HepG2 (cell line): ENCODE measurements around the gene CDK3. TPM values are rescaled to one million over a fixed set of nuclear protein-coding genes. Genes with fewer than 3 reads are reported as not detected.
A peak's percentile ranks its signal among the peaks of the same experiment; 100 is the strongest.

ENCODE experiments used
- CBX5 ChIP-seq: sonication (generic); formaldehyde crosslinking; IDR thresholded peaks from 2 replicates; pipeline ENCODE4 v1.4.0; 2020; ENCODE audit warnings: missing genetic modification reagents, borderline replicate concordance
- EP300 ChIP-seq, 3 experiments: sonication (generic) in 1 of 3; formaldehyde crosslinking in 1 of 3; IDR thresholded peaks; 2 replicates each; pipeline versions ENCODE4 v1.5.1 to v1.6.1; 2011 to 2020; ENCODE audit warnings: low read depth in 2 of 3, low read length in 2 of 3, borderline replicate concordance in 1 of 3, improper control_type of control experiment in 1 of 3, mild to moderate bottlenecking in 1 of 3, missing genetic modification reagents in 1 of 3, moderate library complexity in 1 of 3
- HMG20A ChIP-seq: IDR thresholded peaks from 2 replicates; pipeline ENCODE4 v1.6.1; 2016; ENCODE audit warnings: borderline replicate concordance
- PHF8 ChIP-seq: sonication (generic); formaldehyde crosslinking; IDR thresholded peaks from 2 replicates; pipeline ENCODE4 v1.5.0; 2020; ENCODE audit warnings: missing genetic modification reagents
- RFX1 ChIP-seq: fragments of 450-650 bp; IDR thresholded peaks from 2 replicates; pipeline ENCODE4 v1.6.1; 2017
- SAP130 ChIP-seq: IDR thresholded peaks from 2 replicates; pipeline ENCODE4 v1.6.1; 2016; ENCODE audit warnings: low read depth
- SMAD9 ChIP-seq: sonication (generic); formaldehyde crosslinking; IDR thresholded peaks from 2 replicates; pipeline ENCODE4 v1.5.1; 2020; ENCODE audit warnings: mild to moderate bottlenecking, missing genetic modification reagents
- TGIF2 ChIP-seq: IDR thresholded peaks from 2 replicates; pipeline ENCODE4 v1.6.1; 2016; ENCODE audit warnings: control low read depth, missing compliant biosample characterization
- ZBTB20 ChIP-seq: sonication (generic); formaldehyde crosslinking; IDR thresholded peaks from 2 replicates; pipeline ENCODE4 v1.8.1; 2023; ENCODE audit warnings: missing genetic modification reagents, low read depth, mild to moderate bottlenecking, borderline replicate concordance
- ZBTB7A ChIP-seq: sonication (generic); formaldehyde crosslinking; IDR thresholded peaks from 2 replicates; pipeline ENCODE4 v1.8.0; 2022; ENCODE audit warnings: mild to moderate bottlenecking, missing genetic modification reagents
- ZFP36 ChIP-seq: fragments of 150-350 bp; IDR thresholded peaks from 2 replicates; pipeline ENCODE4 v1.6.1; 2018; ENCODE audit warnings: borderline replicate concordance, low read length, low read depth; ENCODE audit not compliant: partially characterized antibody
- ZNF333 ChIP-seq: sonication (generic); formaldehyde crosslinking; IDR thresholded peaks from 2 replicates; pipeline ENCODE4 v1.4.0; 2020; ENCODE audit warnings: mild to moderate bottlenecking, missing genetic modification reagents, borderline replicate concordance
- ZNF430 ChIP-seq: sonication (generic); formaldehyde crosslinking; IDR thresholded peaks from 2 replicates; pipeline ENCODE4 v1.9.0; 2021; ENCODE audit warnings: mild to moderate bottlenecking, missing genetic modification reagents
- ZNF569 ChIP-seq: sonication (generic); formaldehyde crosslinking; IDR thresholded peaks from 2 replicates; pipeline ENCODE4 v1.5.0; 2020; ENCODE audit warnings: mild to moderate bottlenecking, missing genetic modification reagents, moderate library complexity, borderline replicate concordance
- ZNF670 ChIP-seq: sonication (generic); formaldehyde crosslinking; IDR thresholded peaks from 2 replicates; pipeline ENCODE4 v1.8.0; 2022; ENCODE audit warnings: mild to moderate bottlenecking, missing genetic modification reagents, borderline replicate concordance
- ZSCAN31 ChIP-seq: sonication (generic); formaldehyde crosslinking; IDR thresholded peaks from 2 replicates; pipeline ENCODE4 v1.5.0; 2020; ENCODE audit warnings: low read depth, mild to moderate bottlenecking, missing genetic modification reagents
- polyA plus RNA-seq, 8 experiments: library from polyadenylated mRNA; depleted of rRNA in 3 of 8; stranded (reverse) in 7 of 8; unstranded in 1 of 8; fragments of >200 nt; fragmentation: Illumina TruSeq in 4 of 8; extraction: Trizol in 4 of 8; gene quantifications; 2 replicates each; pipeline versions ENCODE4 v1.2.1 to v1.2.3, GENCODE V29; 2011 to 2016; ENCODE audit warnings: low read depth in 4 of 8, missing spikeins in 1 of 8, mixed read lengths in 1 of 8; ENCODE audit not compliant: insufficient read depth in 1 of 8
- total RNA-seq, 5 experiments: library from RNA; depleted of rRNA; stranded (reverse); fragments of >200 nt; fragmentation: Illumina TruSeq; extraction: Trizol; gene quantifications; 2 replicates each; pipeline ENCODE4 v1.2.3, GENCODE V29; 2016; ENCODE audit warnings: low read depth in 1 of 5
- TF ChIP-seq, protein P1 (sequence below): sonication (generic); formaldehyde crosslinking; IDR thresholded peaks from 2 replicates; pipeline ENCODE4 v1.4.0; 2020; ENCODE audit warnings: missing genetic modification reagents
- TF ChIP-seq, protein P2 (sequence below): sonication (generic); formaldehyde crosslinking; IDR thresholded peaks from 2 replicates; pipeline ENCODE4 v1.4.0; 2020; ENCODE audit warnings: missing genetic modification reagents, borderline replicate concordance
- TF ChIP-seq, protein P3 (sequence below): sonication (generic); formaldehyde crosslinking; IDR thresholded peaks from 2 replicates; pipeline ENCODE4 v1.5.1; 2020; ENCODE audit warnings: missing genetic modification reagents, mild to moderate bottlenecking, borderline replicate concordance
- TF ChIP-seq, protein P4 (sequence below): sonication (generic); formaldehyde crosslinking; IDR thresholded peaks from 2 replicates; pipeline ENCODE4 v1.5.0; 2020; ENCODE audit warnings: missing genetic modification reagents

The CDK3 gene
- total and polyA plus RNA-seq, 2 of the 13 experiments (the other 11 are each of a cell fraction or from before 2014, with no cell fraction given), result 5.8 to 11.4 TPM

DNA sequence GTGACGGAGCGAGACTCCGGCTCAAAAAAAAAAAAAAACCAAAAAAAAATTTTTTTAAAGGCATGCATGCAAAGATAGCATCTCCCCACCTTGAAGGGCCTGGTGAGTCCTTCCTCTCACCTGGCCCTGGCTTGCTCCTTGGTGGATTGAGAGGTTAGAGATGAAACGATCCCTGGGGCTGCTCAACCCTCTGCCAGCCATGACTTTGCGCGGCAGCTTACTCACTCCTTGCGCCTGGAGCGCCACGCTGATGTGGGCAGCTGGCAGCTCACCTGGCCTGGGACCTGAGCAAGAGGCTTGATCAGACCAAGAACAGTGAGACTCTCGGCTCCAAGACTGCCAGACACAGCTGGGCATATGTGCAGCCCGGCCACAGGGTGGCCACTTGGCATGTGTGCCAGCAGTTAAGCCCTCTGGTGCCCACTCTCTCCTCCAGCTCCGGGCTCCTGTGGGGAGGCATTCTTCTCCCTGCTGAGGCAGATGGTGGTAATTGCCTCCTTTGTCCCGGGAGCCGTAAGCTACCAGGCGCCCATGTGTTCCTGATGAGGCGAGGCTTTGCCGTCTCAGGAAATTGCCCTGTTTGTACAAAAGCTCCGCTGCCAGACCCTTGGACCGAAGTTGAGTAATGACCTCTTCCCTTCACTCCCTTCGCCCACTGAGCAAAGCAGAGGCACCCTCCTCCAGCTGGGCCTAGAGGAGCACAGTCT is 31.6 kb downstream of the CDK3 start (continued):
- peak in 1 of 2 experiments; percentile 55; a peak in 1 of 4 replicates for TF ChIP-seq EP300 (IDR thresholded peaks at IDR 0.05; ENCODE audit: low read depth in 2 of 2, low read length in 2 of 2)
- 0 out of 2 replicates have a peak, but pooled peaks have one; percentile 61 for TF ChIP-seq EP300 (CRISPR knock-in tag; IDR thresholded peaks at IDR 0.05; ENCODE audit: borderline replicate concordance)
- peak; percentile 67 for TF ChIP-seq HMG20A (CRISPR knock-in tag)
- TF ChIP-seq ZBTB20 (CRISPR knock-in tag), result no peak
- TF ChIP-seq ZNF333 (CRISPR knock-in tag), result no peak
- peak; percentile 42 for TF ChIP-seq PHF8
- peak; percentile 58; the same call in 1 of the 2 replicates for TF ChIP-seq SAP130 (CRISPR knock-in tag)
- TF ChIP-seq, protein P1, sequence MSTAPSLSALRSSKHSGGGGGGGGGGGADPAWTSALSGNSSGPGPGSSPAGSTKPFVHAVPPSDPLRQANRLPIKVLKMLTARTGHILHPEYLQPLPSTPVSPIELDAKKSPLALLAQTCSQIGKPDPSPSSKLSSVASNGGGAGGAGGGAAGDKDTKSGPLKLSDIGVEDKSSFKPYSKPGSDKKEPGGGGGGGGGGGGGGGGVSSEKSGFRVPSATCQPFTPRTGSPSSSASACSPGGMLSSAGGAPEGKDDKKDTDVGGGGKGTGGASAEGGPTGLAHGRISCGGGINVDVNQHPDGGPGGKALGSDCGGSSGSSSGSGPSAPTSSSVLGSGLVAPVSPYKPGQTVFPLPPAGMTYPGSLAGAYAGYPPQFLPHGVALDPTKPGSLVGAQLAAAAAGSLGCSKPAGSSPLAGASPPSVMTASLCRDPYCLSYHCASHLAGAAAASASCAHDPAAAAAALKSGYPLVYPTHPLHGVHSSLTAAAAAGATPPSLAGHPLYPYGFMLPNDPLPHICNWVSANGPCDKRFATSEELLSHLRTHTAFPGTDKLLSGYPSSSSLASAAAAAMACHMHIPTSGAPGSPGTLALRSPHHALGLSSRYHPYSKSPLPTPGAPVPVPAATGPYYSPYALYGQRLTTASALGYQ (CRISPR knock-in tag), result 0 out of 2 replicates have a peak, but pooled peaks have one; percentile 40
- TF ChIP-seq, protein P2, sequence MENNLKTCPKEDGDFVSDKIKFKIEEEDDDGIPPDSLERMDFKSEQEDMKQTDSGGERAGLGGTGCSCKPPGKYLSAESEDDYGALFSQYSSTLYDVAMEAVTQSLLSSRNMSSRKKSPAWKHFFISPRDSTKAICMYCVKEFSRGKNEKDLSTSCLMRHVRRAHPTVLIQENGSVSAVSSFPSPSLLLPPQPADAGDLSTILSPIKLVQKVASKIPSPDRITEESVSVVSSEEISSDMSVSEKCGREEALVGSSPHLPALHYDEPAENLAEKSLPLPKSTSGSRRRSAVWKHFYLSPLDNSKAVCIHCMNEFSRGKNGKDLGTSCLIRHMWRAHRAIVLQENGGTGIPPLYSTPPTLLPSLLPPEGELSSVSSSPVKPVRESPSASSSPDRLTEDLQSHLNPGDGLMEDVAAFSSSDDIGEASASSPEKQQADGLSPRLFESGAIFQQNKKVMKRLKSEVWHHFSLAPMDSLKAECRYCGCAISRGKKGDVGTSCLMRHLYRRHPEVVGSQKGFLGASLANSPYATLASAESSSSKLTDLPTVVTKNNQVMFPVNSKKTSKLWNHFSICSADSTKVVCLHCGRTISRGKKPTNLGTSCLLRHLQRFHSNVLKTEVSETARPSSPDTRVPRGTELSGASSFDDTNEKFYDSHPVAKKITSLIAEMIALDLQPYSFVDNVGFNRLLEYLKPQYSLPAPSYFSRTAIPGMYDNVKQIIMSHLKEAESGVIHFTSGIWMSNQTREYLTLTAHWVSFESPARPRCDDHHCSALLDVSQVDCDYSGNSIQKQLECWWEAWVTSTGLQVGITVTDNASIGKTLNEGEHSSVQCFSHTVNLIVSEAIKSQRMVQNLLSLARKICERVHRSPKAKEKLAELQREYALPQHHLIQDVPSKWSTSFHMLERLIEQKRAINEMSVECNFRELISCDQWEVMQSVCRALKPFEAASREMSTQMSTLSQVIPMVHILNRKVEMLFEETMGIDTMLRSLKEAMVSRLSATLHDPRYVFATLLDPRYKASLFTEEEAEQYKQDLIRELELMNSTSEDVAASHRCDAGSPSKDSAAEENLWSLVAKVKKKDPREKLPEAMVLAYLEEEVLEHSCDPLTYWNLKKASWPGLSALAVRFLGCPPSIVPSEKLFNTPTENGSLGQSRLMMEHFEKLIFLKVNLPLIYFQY (CRISPR knock-in tag), result 0 out of 2 replicates have a peak, but pooled peaks have one; percentile 39
- TF ChIP-seq, protein P3, sequence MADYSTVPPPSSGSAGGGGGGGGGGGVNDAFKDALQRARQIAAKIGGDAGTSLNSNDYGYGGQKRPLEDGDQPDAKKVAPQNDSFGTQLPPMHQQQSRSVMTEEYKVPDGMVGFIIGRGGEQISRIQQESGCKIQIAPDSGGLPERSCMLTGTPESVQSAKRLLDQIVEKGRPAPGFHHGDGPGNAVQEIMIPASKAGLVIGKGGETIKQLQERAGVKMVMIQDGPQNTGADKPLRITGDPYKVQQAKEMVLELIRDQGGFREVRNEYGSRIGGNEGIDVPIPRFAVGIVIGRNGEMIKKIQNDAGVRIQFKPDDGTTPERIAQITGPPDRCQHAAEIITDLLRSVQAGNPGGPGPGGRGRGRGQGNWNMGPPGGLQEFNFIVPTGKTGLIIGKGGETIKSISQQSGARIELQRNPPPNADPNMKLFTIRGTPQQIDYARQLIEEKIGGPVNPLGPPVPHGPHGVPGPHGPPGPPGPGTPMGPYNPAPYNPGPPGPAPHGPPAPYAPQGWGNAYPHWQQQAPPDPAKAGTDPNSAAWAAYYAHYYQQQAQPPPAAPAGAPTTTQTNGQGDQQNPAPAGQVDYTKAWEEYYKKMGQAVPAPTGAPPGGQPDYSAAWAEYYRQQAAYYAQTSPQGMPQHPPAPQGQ (CRISPR knock-in tag), result no peak
- TF ChIP-seq ZSCAN31 (CRISPR knock-in tag), result no peak
- no peak for TF ChIP-seq SMAD9 (CRISPR knock-in tag)
- TF ChIP-seq ZNF569 (CRISPR knock-in tag), result no peak
- TF ChIP-seq CBX5 (CRISPR knock-in tag), result no peak; the same call in 1 of the 2 replicates
- no peak for TF ChIP-seq ZNF430 (CRISPR knock-in tag)
- TF ChIP-seq ZFP36, result no peak
- TF ChIP-seq ZBTB7A (CRISPR knock-in tag), result peak; percentile 72; the same call in 1 of the 2 replicates
- TF ChIP-seq RFX1, result no peak
- TF ChIP-seq, protein P4, sequence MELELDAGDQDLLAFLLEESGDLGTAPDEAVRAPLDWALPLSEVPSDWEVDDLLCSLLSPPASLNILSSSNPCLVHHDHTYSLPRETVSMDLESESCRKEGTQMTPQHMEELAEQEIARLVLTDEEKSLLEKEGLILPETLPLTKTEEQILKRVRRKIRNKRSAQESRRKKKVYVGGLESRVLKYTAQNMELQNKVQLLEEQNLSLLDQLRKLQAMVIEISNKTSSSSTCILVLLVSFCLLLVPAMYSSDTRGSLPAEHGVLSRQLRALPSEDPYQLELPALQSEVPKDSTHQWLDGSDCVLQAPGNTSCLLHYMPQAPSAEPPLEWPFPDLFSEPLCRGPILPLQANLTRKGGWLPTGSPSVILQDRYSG (CRISPR knock-in tag), result no peak
- no peak for TF ChIP-seq TGIF2 (CRISPR knock-in tag)
- TF ChIP-seq ZNF670 (CRISPR knock-in tag), result no peak
